OCI-LY1 (cell line): Measurements from ENCODE around the gene TAOK1.

Source experiments
- CTCF ChIP-seq: fragments of 200-600 bp; sonication (generic), shearing (Covaris generic); IDR thresholded peaks from 2 replicates; pipeline ENCODE4 v1.5.1; 2017; ENCODE audit warnings: mild to moderate bottlenecking, antibody characterized with exemption, low read length, moderate library complexity, mixed read lengths
- EZH2 ChIP-seq: fragments of 200-600 bp; sonication (generic), shearing (Covaris generic); IDR thresholded peaks from 2 replicates; pipeline ENCODE4 v1.8.0; 2017; ENCODE audit warnings: borderline replicate concordance, mixed run types, mild to moderate bottlenecking, antibody characterized with exemption, low read length, moderate library complexity, mixed read lengths

- TF ChIP-seq CTCF (no peak), EZH2 (no peak)
These were observed 169.5 kb downstream of the TAOK1 start for GRCh38 chr17:29559640-29560039.
